SU-DHL-6 (cell line): ENCODE measurements around the gene WNT10A.

Source experiments
- CTCF ChIP-seq: fragments of 200-600 bp; sonication (generic); IDR thresholded peaks from one replicate; pipeline ENCODE4 v1.5.1; 2017; ENCODE audit warnings: antibody characterized with exemption, mild to moderate bottlenecking, low read length, moderate library complexity; ENCODE audit not compliant: insufficient read depth, poor library complexity, severe bottlenecking
- EZH2phosphoT487 ChIP-seq: fragments of 200-600 bp; sonication (generic), shearing (Covaris generic); conservative IDR thresholded peaks from 2 replicates; pipeline ENCODE4 v1.6.1; 2018; ENCODE audit warnings: mild to moderate bottlenecking, antibody characterized with exemption, low read length, moderate library complexity, mixed read lengths

- no peak for TF ChIP-seq CTCF
- no peak for TF ChIP-seq EZH2phosphoT487
Observed at GRCh38 chr2:218859988-218860831, 20.4 kb upstream of the WNT10A start.
